Measurements from ENCODE around the gene ASCC1. TPM values are rescaled to one million over a fixed set of nuclear protein-coding genes. Genes with fewer than 3 reads are reported as not detected.
"Not testable (repeated sequence)": the region's sequence is repeated elsewhere in the genome, so short reads cannot be mapped to it uniquely, and the experiment has no call there.

The ASCC1 gene
- total RNA-seq (ENCODE audit: insufficient read depth, low replicate concordance): 39.0 TPM

GRCh38 chr10:72215611-72216549, at the start of gene ASCC1, which contains the start of gene ANAPC16:
Gene ASCC1 (minus strand): TSS chr10:72216276. CDS start chr10:72213298, 2,978 bp downstream.
Gene ANAPC16 (plus strand): TSS chr10:72216012. CDS start chr10:72223915, 7,903 bp downstream.
- peak; percentile 96 for DNase-seq (ENCODE audit: low spot score)

DNA sequence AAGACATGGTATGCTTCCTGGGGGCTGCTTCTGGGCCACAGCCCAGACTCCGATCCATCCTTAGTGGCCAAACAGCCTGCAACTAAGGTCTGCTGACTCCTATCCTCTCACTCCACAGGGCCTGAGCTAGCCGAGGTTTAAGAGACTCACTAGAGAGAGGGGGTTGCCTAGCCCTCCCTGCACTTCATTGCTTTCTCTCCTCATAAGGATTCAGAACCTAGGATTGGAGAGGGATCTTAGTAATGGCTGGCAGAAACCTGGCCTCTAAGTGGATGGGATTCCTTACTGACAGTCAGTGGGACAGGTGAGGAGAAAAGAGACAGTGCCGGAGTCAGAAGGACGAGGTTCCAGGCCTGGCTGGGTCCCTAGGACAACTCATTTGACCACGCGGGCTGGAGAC, 49.4 kb upstream of the ASCC1 start:
- DNase-seq (ENCODE audit: low spot score): no peak

GRCh38 chr10:72264536-72264935, 48.5 kb upstream of the ASCC1 start:
- DNase-seq (ENCODE audit: low spot score): no peak

- DNase-seq (ENCODE audit: low spot score): no peak
Measured at GRCh38 chr10:72263613-72264241, 47.7 kb upstream of the ASCC1 start.

GRCh38 chr10:72261784-72262404, 45.8 kb upstream of the ASCC1 start:
- DNase-seq (ENCODE audit: low spot score): no peak

GRCh38 chr10:72260976-72261783, 45.1 kb upstream of the ASCC1 start:
- no peak for DNase-seq (ENCODE audit: low spot score)

- DNase-seq (ENCODE audit: low spot score): peak; percentile 99
Measured at GRCh38 chr10:72260239-72260975, 44.3 kb upstream of the ASCC1 start.

- DNase-seq (ENCODE audit: low spot score): peak; percentile 93
Measured at GRCh38 chr10:72259491-72260238, 43.6 kb upstream of the ASCC1 start.

DNA sequence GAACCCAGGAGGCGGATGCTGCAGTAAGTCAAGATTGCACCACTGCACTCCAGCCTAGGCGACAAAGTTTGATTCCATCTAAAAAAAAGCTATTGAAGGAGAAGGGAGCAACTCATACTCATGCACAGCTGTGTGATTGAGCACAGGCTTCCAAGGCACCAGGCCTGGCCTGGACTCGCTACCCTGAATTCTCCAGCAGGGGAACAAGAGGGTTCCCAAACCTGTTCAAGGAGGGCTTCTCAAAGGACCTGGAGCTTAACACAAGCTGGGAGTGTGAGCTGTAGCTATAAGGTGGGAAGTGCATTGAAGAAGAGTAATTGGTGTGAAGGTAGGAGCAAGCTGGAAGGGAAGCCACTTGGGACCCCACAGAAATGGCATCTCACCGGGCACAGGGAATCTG, 42.5 kb upstream of the ASCC1 start:
- no peak for DNase-seq (ENCODE audit: low spot score)

GRCh38 chr10:72257051-72257892, 41.2 kb upstream of the ASCC1 start:
- no peak for DNase-seq (ENCODE audit: low spot score)

DNA sequence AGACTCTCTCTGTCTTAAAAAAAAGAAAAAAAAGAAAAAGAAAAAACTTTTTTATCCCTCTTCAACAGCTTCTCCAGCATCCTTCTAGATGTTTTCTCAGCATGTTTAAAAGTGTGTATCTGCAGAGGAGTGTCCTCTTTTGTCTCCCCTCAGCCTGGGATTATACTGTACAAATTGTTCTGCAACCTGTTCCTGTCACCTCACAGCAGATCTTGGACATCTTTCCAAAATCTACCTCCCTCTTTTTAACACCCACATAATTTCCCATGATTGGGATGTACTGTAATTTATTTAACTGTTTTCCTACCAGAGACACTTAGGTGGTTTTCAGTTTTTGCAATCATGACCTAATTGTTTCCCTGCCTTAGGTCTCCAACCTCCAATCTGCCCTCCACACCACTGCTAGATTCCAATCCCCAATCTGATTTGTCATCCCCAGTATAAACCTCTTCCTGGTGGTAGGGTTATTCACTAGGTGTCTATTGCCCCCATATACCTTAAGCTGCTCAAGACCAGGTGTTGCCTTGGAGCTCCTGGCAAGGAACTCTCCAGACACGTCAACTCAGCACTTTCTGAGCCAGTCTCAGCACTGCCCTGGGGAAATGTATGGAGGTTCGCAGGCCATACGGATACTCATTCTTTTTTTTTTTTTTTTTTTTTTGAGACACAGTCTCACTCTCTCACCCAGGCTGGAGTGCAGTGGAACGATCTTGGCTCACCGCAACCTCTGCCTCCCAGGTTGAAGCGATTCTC, 40.1 kb upstream of the ASCC1 start:
- no peak for DNase-seq (ENCODE audit: low spot score)

- peak; percentile 93 for DNase-seq (ENCODE audit: low spot score)
Measured at GRCh38 chr10:72254813-72255568, 38.9 kb upstream of the ASCC1 start.

GRCh38 chr10:72253578-72253977, 37.5 kb upstream of the ASCC1 start:
- DNase-seq (ENCODE audit: low spot score): no peak

DNA sequence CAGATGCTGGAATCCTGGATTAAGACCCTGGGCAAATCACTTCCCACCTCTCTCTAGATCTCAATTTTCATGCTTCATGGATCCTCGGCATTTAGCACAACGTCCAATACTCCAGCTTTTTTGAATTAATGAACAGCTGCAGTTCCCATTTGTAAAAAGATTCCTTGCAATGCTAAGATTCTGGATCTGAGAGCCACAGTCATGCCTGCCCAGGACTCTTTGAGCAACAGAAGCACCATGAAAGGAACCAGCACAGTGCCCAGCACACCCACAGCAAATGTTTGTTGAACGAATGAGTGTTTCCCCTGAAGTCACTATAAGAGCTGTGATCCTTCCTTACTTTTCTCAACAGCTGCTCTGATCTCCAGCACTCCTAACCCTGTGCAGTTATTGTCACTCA, 36.9 kb upstream of the ASCC1 start:
- no peak for DNase-seq (ENCODE audit: low spot score)

DNA sequence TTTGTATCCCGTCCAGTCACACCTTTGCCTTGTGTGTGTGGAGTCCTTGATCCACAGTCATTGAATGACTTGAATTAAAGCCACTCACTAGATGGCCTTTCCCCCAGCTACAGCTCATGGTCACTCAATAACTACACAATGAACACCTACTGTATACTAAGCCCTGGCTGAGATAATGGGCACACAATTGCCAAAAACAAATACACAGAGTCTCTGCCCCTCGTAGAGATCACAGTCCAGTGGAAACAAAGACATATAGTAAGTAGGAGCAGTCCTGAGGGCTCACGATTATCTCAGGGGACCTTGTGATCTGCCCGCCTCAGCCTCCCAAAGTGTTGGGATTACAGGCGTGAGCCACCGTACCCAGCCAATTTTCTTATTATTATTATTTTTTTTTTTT, 35.6 kb upstream of the ASCC1 start:
- DNase-seq (ENCODE audit: low spot score): no peak

DNA sequence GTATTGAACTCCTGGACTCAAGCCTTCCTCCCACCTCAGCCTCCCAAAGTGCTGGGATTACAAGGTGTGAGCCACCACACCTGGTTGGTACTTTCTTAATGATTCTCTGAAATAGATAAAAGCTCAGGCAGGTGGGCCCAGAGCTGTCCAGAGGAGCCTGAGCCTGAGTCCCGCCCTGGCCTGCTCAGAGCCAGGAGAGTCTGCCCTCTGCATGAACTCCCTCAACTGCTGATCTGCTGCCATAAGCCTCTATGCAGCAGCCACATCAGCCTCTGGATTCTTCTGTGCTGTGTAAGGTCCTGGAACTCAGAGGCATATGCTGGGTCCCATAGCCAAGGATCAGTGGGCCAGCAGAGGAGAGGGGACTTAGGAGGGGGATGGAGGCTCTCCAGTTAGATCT, 34.6 kb upstream of the ASCC1 start:
- peak; percentile 91 for DNase-seq (ENCODE audit: low spot score)

GRCh38 chr10:72249176-72249862, 33.2 kb upstream of the ASCC1 start:
- DNase-seq (ENCODE audit: low spot score): not testable (repeated sequence)

Data from umbilical cord (tissue), 2 donors.